OCI-LY3 (cell line): ENCODE results near the gene WDR70.

Experiments used
- CTCF ChIP-seq: fragments of 200-600, 300-600 bp; sonication (generic); IDR thresholded peaks from 2 replicates; pipeline ENCODE4 v1.5.1; 2014; ENCODE audit warnings: antibody characterized with exemption, low read length, low read depth
- EZH2phosphoT487 ChIP-seq: fragments of 200-600 bp; shearing (Covaris generic); IDR thresholded peaks from 2 replicates; pipeline ENCODE4 v1.6.1; 2018; ENCODE audit warnings: antibody characterized with exemption, mixed run types, low read depth

- TF ChIP-seq CTCF (no peak), EZH2phosphoT487 (no peak)
These were observed 203.1 kb downstream of the WDR70 start for GRCh38 chr5:37582202-37582601.
